GM12891 (cell line): ENCODE measurements around the gene PRKAG3.

Experiments used
- PAX5 ChIP-seq: IDR thresholded peaks from 2 replicates; pipeline ENCODE4 v1.6.1; 2011; ENCODE audit warnings: low read length, moderate library complexity, mild to moderate bottlenecking; ENCODE audit not compliant: insufficient read depth, severe bottlenecking
- POLR2A ChIP-seq: IDR thresholded peaks from 2 replicates; pipeline ENCODE4 v1.6.1; 2011; ENCODE audit warnings: low read depth, low read length, control low read depth
- POLR2AphosphoS5 ChIP-seq: IDR thresholded peaks from 2 replicates; pipeline ENCODE4 v1.6.1; 2011; ENCODE audit warnings: low read depth, low read length, control low read depth
- SPI1 ChIP-seq: IDR thresholded peaks from 2 replicates; pipeline ENCODE4 v1.6.1; 2011; ENCODE audit warnings: low read depth, low read length, control low read depth
- TAF1 ChIP-seq: IDR thresholded peaks from 2 replicates; pipeline ENCODE4 v1.6.1; 2011; ENCODE audit warnings: low read depth, low read length, control low read depth

- TF ChIP-seq POLR2A: no peak
- no peak for TF ChIP-seq POLR2AphosphoS5
- no peak for TF ChIP-seq TAF1
- TF ChIP-seq SPI1: no peak
- no peak for TF ChIP-seq PAX5
Measured at GRCh38 chr2:218816561-218817011, 15.0 kb downstream of the PRKAG3 start.
